Lung (tissue), 12 donors: ENCODE results near the gene MGAT4D. TPM values are rescaled to one million over a fixed set of nuclear protein-coding genes. Genes with fewer than 3 reads are reported as not detected.
A peak's percentile ranks its signal among the peaks of the same experiment; 100 is the strongest.

Experiments
- ATAC-seq: fragments of 200-7000 bp; cut with Tn5 transposase; one replicate; pipeline ENCODE4 v1.9.1; 2020; ENCODE audit warnings: moderate number of reproducible peaks; ENCODE audit not compliant: insufficient read depth, low FRiP score
- DNase-seq, 3 donors: peaks; one replicate each; pipeline ENCODE4 v3.0.0-alpha.2; 2013 to 2017
- H3K27ac ChIP-seq, 2 donors: one replicate each; pipeline ENCODE4 v1.5.1; 2013; ENCODE audit warnings: mild to moderate bottlenecking in 2 of 2, moderate library complexity in 2 of 2, control low read depth in 1 of 2, inconsistent platforms in 1 of 2, low read depth in 1 of 2, low read length in 1 of 2
- H3K27me3 ChIP-seq, 3 donors: one replicate each; pipeline ENCODE4 v1.5.1; 2013; ENCODE audit warnings: low read length in 2 of 3; ENCODE audit not compliant: control insufficient read depth in 3 of 3, insufficient read depth in 3 of 3
- H3K36me3 ChIP-seq, 4 donors: one replicate each; pipeline ENCODE4 v1.5.1; 2013; ENCODE audit warnings: low read length in 4 of 4, mild to moderate bottlenecking in 1 of 4, moderate library complexity in 1 of 4; ENCODE audit not compliant: control insufficient read depth in 4 of 4, insufficient read depth in 4 of 4
- H3K4me1 ChIP-seq, 5 donors: one replicate each; pipeline ENCODE4 v1.5.1; 2013; ENCODE audit warnings: low read length in 5 of 5, mild to moderate bottlenecking in 2 of 5, moderate library complexity in 1 of 5; ENCODE audit not compliant: control insufficient read depth in 5 of 5, insufficient read depth in 5 of 5
- H3K4me3 ChIP-seq: one replicate; pipeline ENCODE4 v1.5.1; 2013; ENCODE audit warnings: mild to moderate bottlenecking, control low read depth, moderate library complexity
- H3K9ac ChIP-seq, 2 donors: one replicate each; pipeline ENCODE4 v1.5.1; 2013; ENCODE audit warnings: low read length in 2 of 2, control low read depth in 1 of 2; ENCODE audit not compliant: insufficient read depth in 1 of 2
- H3K9me3 ChIP-seq, 4 donors: one replicate each; pipeline ENCODE4 v1.5.1; 2013; ENCODE audit warnings: low read length in 3 of 4, mild to moderate bottlenecking in 1 of 4, moderate library complexity in 1 of 4; ENCODE audit not compliant: control insufficient read depth in 4 of 4, insufficient read depth in 3 of 4
- CTCF ChIP-seq: IDR thresholded peaks from 2 replicates; pipeline ENCODE4 v1.5.1; 2012; ENCODE audit warnings: mild to moderate bottlenecking; ENCODE audit errors: control extremely low read depth, extremely low read depth
- WGBS, 2 donors: extraction: QIAGEN DNeasy Blood & Tissue Kit; methylation state at CpG; one replicate each; pipeline ENCODE4 v1.1.7; 2013; 5-methylcytosine and 5-hydroxymethylcytosine counted together
- polyA plus RNA-seq, 2 donors: library from polyadenylated mRNA; stranded (reverse); fragments of 200-250 nt; gene quantifications; one replicate each; pipeline ENCODE4 v1.2.1, GENCODE V29; 2013
- total RNA-seq, 2 donors: library from RNA; depleted of rRNA in 1 of 2; stranded (reverse); fragments of >200 nt in 1 of 2; gene quantifications; one replicate each; pipeline ENCODE4 v1.2.1, GENCODE V29; 2014 to 2021
- donor health status: control.
- donor health status: control.
- donor health status: Bipolar disorder and iron deficiency.
- donor health status: healthy.
- donor health status: DM: yes; HTN: yes; CAD: no.

The MGAT4D gene
- total and polyA plus RNA-seq, 4 donors, result 0.12 to 1.1 TPM; not detected in 2

DNA sequence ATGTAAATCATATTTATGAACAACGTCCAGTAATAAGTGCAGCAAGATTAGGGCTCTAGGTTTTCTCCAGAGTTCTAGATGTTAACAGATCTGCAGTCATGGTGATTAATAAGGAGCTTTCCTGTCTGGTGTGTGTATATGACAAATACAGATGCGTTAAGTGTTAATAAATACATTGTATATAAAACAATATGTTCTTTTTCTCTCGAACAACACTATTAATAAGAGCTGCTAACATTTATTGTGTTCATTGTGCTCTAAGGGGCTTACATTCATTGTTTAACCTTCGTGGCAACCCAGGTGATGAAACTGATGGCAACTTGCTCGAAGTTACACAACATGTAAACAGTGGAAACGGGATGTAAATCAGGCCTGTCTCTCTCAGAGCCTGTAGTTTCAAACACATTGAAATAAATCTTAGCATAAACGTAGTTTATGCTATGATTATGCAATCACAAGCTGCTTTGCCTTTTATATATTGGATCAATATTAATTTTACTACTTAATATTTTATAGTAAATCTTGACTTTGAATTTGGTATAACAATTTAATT is 70.1 kb downstream of the MGAT4D start:
- Histone ChIP-seq H3K4me3 (no peak overlapping the region), H3K27ac (peak overlapping the region in 1 of 2 donors; percentile 83), H3K9ac (peak overlapping the region; percentile 26 to 44), H3K9me3 (no peaks in the 10 kb centered on the region), H3K4me1 (peaks cover 0 to 9% (median 3%) of the 10 kb centered on the region in 5 donors), H3K36me3 (peaks cover 0 to 2% (median 0%) of the 10 kb centered on the region in 4 donors), H3K27me3 (peaks cover 0 to 5% (median 2%) of the 10 kb centered on the region in 3 donors)
- ATAC-seq, result no peak
- peak in 2 of 3 donors; percentile 33 to 56 for DNase-seq
- 20 to 26% methylated on average over 7 of the region's 7 CpGs for WGBS, 2 donors
- TF ChIP-seq CTCF, result no peak

DNA sequence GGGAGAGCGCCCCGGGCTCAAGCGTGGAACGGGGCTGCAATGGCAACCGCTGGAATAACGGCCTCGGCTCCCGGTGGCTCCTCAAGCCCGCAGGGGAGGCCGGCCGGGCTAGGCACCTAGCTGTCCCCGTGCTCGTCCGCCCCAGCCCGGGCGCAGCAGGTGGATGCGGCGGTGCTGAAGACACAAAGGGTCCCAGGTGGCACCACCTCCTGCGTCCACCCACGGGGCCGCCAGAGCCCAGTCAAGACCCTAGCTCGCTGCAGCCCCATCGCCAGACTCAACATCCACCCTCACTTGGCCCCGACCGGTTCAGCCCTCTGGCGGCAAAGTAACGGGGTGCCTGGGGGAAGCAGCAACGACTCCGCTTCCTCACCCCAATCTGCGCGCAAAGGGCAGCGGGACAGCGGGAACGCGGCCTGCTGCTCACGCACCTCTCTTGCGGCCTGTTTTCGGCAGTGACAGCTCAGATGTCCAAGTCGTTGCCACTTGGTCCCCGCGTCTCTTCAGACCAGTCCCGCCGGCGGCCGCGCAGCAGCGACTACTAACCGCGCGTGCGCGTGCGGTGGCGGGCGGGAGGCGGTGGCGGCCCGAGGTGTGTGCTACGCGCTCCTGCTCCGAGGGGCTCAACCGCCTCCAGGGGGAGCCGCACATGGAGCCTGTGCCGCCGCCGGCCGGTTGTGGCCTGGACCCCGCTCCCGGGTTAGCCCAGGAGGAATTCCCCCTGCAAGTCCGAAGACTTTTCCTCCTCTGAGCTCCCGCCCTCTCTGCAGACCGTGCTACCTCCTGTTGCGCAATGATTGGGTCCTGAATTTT is 70.8 kb downstream of the MGAT4D start, which contains the start of gene CLGN:
Gene CLGN (minus strand): TSS at position 543 of the 813 bp plus-strand sequence. CDS start 14,570 bp downstream, outside the sequence.
- DNase-seq, result peak; percentile 85 to 88 (median 87)
- peak within 1 kb of the TSS; percentile 26 to 79 for H3K9ac ChIP-seq
- WGBS, 2 donors, result 0 to 1% methylated on average over 47 to 73 of the region's 73 CpGs

DNA sequence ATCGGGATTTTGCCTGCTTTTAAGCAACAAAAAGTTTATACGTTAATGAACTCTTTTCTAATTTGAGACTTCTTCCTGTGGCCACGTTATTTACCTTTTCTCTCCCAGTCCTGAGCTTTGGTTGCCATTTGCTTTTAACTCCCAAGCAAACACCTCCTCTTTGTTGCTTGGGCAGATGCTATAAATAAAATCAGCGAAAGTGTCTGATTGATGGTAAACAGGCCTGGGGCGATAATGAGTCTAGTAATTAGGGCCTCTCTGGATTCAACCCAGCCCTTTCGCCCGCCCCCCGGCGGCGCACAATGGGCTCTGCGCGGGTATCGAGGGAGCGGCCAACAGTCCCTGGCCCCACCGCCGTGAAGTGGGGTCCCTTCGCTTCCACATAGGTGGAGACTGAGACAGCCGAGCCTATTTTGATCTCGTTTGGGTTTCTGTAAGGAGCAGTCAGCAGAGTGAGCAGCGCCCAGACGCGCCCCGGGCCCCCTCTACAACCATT is 71.4 kb downstream of the MGAT4D start:
- no peak for TF ChIP-seq CTCF
- peak overlapping the region in 1 of 2 donors; percentile 20 for H3K9ac ChIP-seq
- peaks cover 0 to 5% (median 5%) of the 10 kb centered on the region in 3 donors for H3K27me3 ChIP-seq
- H3K27ac ChIP-seq, result peak overlapping the region in 1 of 2 donors; percentile 83
- ATAC-seq (no peak), DNase-seq (peak in 1 of 3 donors; percentile 30)
- WGBS, 2 donors, result 5 to 9% methylated on average over 23 of the region's 23 CpGs
- peaks cover 0 to 2% (median 0%) of the 10 kb centered on the region in 4 donors for H3K36me3 ChIP-seq
- peak overlapping the region; percentile 72 for H3K4me3 ChIP-seq
- H3K9me3 ChIP-seq, result no peaks in the 10 kb centered on the region
- peaks cover 0 to 9% (median 3%) of the 10 kb centered on the region in 5 donors for H3K4me1 ChIP-seq

More for the DNA sequence above, 70.8 kb downstream of the MGAT4D start, which contains the start of gene CLGN:
- Histone ChIP-seq H3K27me3 (peaks cover 0 to 5% (median 5%) of the 10 kb centered on the region in 3 donors), H3K4me3 (peak within 1 kb of the TSS; percentile 72), H3K9me3 (no peaks in the 10 kb centered on the region), H3K27ac (peak within 1 kb of the TSS in 1 of 2 donors; percentile 83), H3K4me1 (peaks cover 0 to 9% (median 3%) of the 10 kb centered on the region in 5 donors), H3K36me3 (peaks cover 0 to 2% (median 0%) of the 10 kb centered on the region in 4 donors)
- peak; percentile 80 for ATAC-seq
- peak; percentile 5 for TF ChIP-seq CTCF
